HG02885 (cell line): ENCODE measurements around the gene ZDHHC22.

ENCODE experiments used
- ATAC-seq: cut with Tn5 transposase; IDR thresholded peaks from one replicate; pipeline ENCODE4 v1.9.1; 2021; ENCODE audit warnings: mild to moderate bottlenecking; ENCODE audit not compliant: unreplicated experiment, poor library complexity

The ZDHHC22 gene

GRCh38 chr14:77086017-77086727 is 55.4 kb downstream of the ZDHHC22 start:
- ATAC-seq: no peak

- ATAC-seq: no peak
Observed at GRCh38 chr14:77085538-77085937, 56.1 kb downstream of the ZDHHC22 start.

- no peak for ATAC-seq
Observed at GRCh38 chr14:77084985-77085384, 56.6 kb downstream of the ZDHHC22 start.

GRCh38 chr14:77083082-77083481 is 58.5 kb downstream of the ZDHHC22 start:
- no peak for ATAC-seq

GRCh38 chr14:77082356-77082755 is 59.2 kb downstream of the ZDHHC22 start:
- no peak for ATAC-seq
